NCI-H2029 (cell line): ENCODE measurements around the gene KMT2D.
A peak's percentile ranks its signal among the peaks of the same experiment; 100 is the strongest.
"Not testable (repeated sequence)": the region's sequence is repeated elsewhere in the genome, so short reads cannot be mapped to it uniquely, and the experiment has no call there.

ENCODE experiments used
- DNase-seq: peaks from one replicate; lab custom pipeline; 2025; lab: John Stamatoyannopoulos, UW

KMT2D gene

GRCh38 chr12:49088150-49088931, 27.7 kb upstream of the KMT2D start:
- peak; percentile 84 for DNase-seq

GRCh38 chr12:49086116-49086515, 25.5 kb upstream of the KMT2D start:
- no peak for DNase-seq

- DNase-seq = no peak
These were observed 23.8 kb upstream of the KMT2D start for GRCh38 chr12:49084438-49084837.

- no peak for DNase-seq
These were observed 19.2 kb upstream of the KMT2D start for GRCh38 chr12:49079793-49080192.

- DNase-seq = no peak
These were observed 10.4 kb upstream of the KMT2D start for GRCh38 chr12:49070971-49071370.

- DNase-seq = peak; percentile 97
These were observed 9.1 kb upstream of the KMT2D start, which contains the start of gene RHEBL1 for GRCh38 chr12:49069507-49070346. RHEBL1 (minus strand) TSS chr12:49069979; CDS start chr12:49069785, 194 bp downstream.

GRCh38 chr12:49068879-49069506, 8.4 kb upstream of the KMT2D start:
- no peak for DNase-seq

GRCh38 chr12:49066120-49066519, 5.5 kb upstream of the KMT2D start:
- DNase-seq = no peak

GRCh38 chr12:49064767-49065152, 4.2 kb upstream of the KMT2D start:
- DNase-seq = no peak

GRCh38 chr12:49061916-49062315, 1.3 kb upstream of the KMT2D start:
- DNase-seq = not testable (repeated sequence)

- DNase-seq = no peak
These were observed 610 bp upstream of the KMT2D start for GRCh38 chr12:49061157-49061650.

GRCh38 chr12:49059299-49060171, 1.1 kb downstream of the KMT2D start:
- DNase-seq = no peak

- no peak for DNase-seq
These were observed 1.6 kb downstream of the KMT2D start for GRCh38 chr12:49059045-49059298.

- DNase-seq = no peak
These were observed 2.1 kb downstream of the KMT2D start for GRCh38 chr12:49058366-49059044.

GRCh38 chr12:49057888-49058287, 2.7 kb downstream of the KMT2D start:
- peak; percentile 76 for DNase-seq

GRCh38 chr12:49055978-49056754, 4.4 kb downstream of the KMT2D start:
- DNase-seq = peak; percentile 22

GRCh38 chr12:49055092-49055491, 5.5 kb downstream of the KMT2D start:
- DNase-seq = no peak

GRCh38 chr12:49054524-49054923, 6.1 kb downstream of the KMT2D start:
- no peak for DNase-seq

- no peak for DNase-seq
These were observed 6.5 kb downstream of the KMT2D start for GRCh38 chr12:49054096-49054495.

GRCh38 chr12:49052451-49053208, 8.0 kb downstream of the KMT2D start:
- no peak for DNase-seq
